Trophoblast cell (in vitro differentiated cells and primary cell): ENCODE results near the gene SENP3.

Experiments
- DNase-seq, 2 donors: peaks; one replicate each; pipeline ENCODE4 v3.0.0-alpha.2; 2016
- H2AFZ ChIP-seq: 2 replicates; pipeline ENCODE4 v1.6.1; 2013; ENCODE audit warnings: low read length, moderate library complexity, mild to moderate bottlenecking; ENCODE audit not compliant: insufficient read depth, poor library complexity
- H2AK5ac ChIP-seq: 2 replicates; pipeline ENCODE4 v1.6.1; 2013; ENCODE audit warnings: mild to moderate bottlenecking, low read length
- H2BK120ac ChIP-seq: 2 replicates; pipeline ENCODE4 v1.6.1; 2013; ENCODE audit warnings: low read length, mild to moderate bottlenecking, moderate library complexity; ENCODE audit not compliant: insufficient read depth, poor library complexity
- H2BK12ac ChIP-seq: 2 replicates; pipeline ENCODE4 v1.6.1; 2013; ENCODE audit warnings: mild to moderate bottlenecking, low read length, moderate library complexity
- H2BK5ac ChIP-seq: 2 replicates; pipeline ENCODE4 v1.6.1; 2013; ENCODE audit warnings: low read length, low read depth, moderate library complexity, mild to moderate bottlenecking; ENCODE audit not compliant: poor library complexity
- H3K14ac ChIP-seq: 2 replicates; pipeline ENCODE4 v1.6.1; 2013; ENCODE audit warnings: mild to moderate bottlenecking, low read length
- H3K18ac ChIP-seq: 2 replicates; pipeline ENCODE4 v1.6.1; 2013; ENCODE audit warnings: mild to moderate bottlenecking, low read length
- H3K23ac ChIP-seq: 2 replicates; pipeline ENCODE4 v1.6.1; 2013; ENCODE audit warnings: low read length
- H3K27ac ChIP-seq: 2 replicates; pipeline ENCODE4 v1.5.1; 2013; ENCODE audit warnings: low read depth, mild to moderate bottlenecking, inconsistent platforms, low read length, moderate library complexity
- H3K27me3 ChIP-seq: 2 replicates; pipeline ENCODE4 v1.6.1; 2013; ENCODE audit warnings: inconsistent platforms, mild to moderate bottlenecking, low read length, moderate library complexity; ENCODE audit not compliant: insufficient read depth
- H3K36me3 ChIP-seq, 2 experiments: 1 replicate in 1 of 2; 2 replicates in 1 of 2; pipeline ENCODE4 v1.6.1; 2013; ENCODE audit warnings: low read length in 2 of 2, mild to moderate bottlenecking in 2 of 2, moderate library complexity in 1 of 2; ENCODE audit not compliant: insufficient read depth in 2 of 2, control insufficient read depth in 1 of 2
- H3K4ac ChIP-seq: 2 replicates; pipeline ENCODE4 v1.6.1; 2013; ENCODE audit warnings: low read depth, mild to moderate bottlenecking, low read length, moderate library complexity
- H3K4me1 ChIP-seq, 2 experiments: 1 replicate in 1 of 2; 2 replicates in 1 of 2; pipeline ENCODE4 v1.6.1; 2013; ENCODE audit warnings: low read length in 2 of 2, mild to moderate bottlenecking in 2 of 2, moderate library complexity in 1 of 2; ENCODE audit not compliant: insufficient read depth in 2 of 2, control insufficient read depth in 1 of 2
- H3K4me2 ChIP-seq: 2 replicates; pipeline ENCODE4 v1.6.1; 2013; ENCODE audit warnings: inconsistent platforms, mild to moderate bottlenecking, low read length, moderate library complexity
- H3K4me3 ChIP-seq: 2 replicates; pipeline ENCODE4 v1.5.1; 2013; ENCODE audit warnings: mild to moderate bottlenecking, low read depth, low read length, inconsistent platforms
- H3K79me1 ChIP-seq: one replicate; pipeline ENCODE4 v1.6.1; 2013; ENCODE audit warnings: low read length
- H3K79me2 ChIP-seq: 2 replicates; pipeline ENCODE4 v1.6.1; 2013; ENCODE audit warnings: low read length, mild to moderate bottlenecking; ENCODE audit not compliant: control insufficient read depth, insufficient read depth, poor library complexity
- H3K9ac ChIP-seq: 2 replicates; pipeline ENCODE4 v1.6.1; 2013; ENCODE audit warnings: mild to moderate bottlenecking, low read length
- H3K9me3 ChIP-seq: 2 replicates; pipeline ENCODE4 v1.6.1; 2013; ENCODE audit warnings: low read depth, mild to moderate bottlenecking, control low read depth, inconsistent platforms, low read length; ENCODE audit not compliant: insufficient read depth
- H4K12ac ChIP-seq: 2 replicates; pipeline ENCODE4 v1.6.1; 2013; ENCODE audit warnings: low read depth, mild to moderate bottlenecking, low read length, moderate library complexity
- H4K8ac ChIP-seq: 2 replicates; pipeline ENCODE4 v1.6.1; 2013; ENCODE audit warnings: low read depth, mild to moderate bottlenecking, low read length, moderate library complexity
- H4K91ac ChIP-seq: one replicate; pipeline ENCODE4 v1.6.1; 2013; ENCODE audit warnings: low read depth, mild to moderate bottlenecking, low read length, moderate library complexity
- WGBS: extraction: QIAGEN DNeasy Blood & Tissue Kit; methylation state at CpG from one replicate; pipeline ENCODE4 v1.1.7; 2013; ENCODE audit warnings: missing lambda C conversion rate; ENCODE audit not compliant: insufficient read length, insufficient coverage; ENCODE audit errors: extremely low coverage; 5-methylcytosine and 5-hydroxymethylcytosine counted together

The SENP3 gene

DNA sequence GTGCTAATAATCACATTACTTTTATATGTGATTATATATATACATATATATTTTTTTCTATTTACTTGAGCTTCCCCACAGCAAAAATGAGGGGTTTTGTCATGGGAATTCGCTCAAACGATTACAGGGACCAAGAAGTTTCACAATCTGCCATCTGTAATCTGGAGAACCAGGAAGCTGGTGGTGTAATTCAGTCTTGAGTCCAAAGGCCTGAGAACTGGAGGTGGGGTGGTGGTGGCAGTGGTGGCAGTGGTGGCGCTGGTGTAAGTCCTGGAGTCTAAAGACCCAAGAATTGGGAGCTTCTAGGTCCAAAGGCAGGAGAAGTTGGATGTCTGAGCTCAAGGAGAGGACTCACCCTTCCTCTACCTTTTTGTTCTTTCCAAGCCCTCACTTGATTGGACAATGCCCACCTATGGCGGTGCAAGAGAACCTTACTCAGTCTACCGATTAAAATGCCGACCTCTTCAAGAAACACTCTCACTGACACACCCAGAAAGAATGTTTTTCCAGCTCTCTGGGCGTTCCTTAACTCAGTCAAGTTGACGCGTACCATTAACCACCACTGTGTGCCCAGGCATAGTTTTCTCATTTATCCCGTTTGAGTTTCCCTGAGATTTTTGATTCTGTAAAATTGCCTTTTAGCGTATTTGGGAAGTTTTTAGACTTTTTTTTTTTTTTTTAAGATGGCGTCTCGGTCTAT, 45.7 kb upstream of the SENP3 start:
- H3K4ac ChIP-seq, result no peak overlapping the region
- peaks cover under 1% of the 10 kb centered on the region for H3K9me3 ChIP-seq
- no peak overlapping the region for H4K8ac ChIP-seq
- H3K23ac ChIP-seq, result no peak overlapping the region
- H3K27ac ChIP-seq, result no peak overlapping the region
- no CpG with 5 or more reads among the region's 13 CpGs for WGBS
- H4K12ac ChIP-seq, result no peak overlapping the region
- no peak overlapping the region for H4K91ac ChIP-seq
- no peak overlapping the region for H2AFZ ChIP-seq
- H2AK5ac ChIP-seq, result no peak overlapping the region
- H3K9ac ChIP-seq, result no peak overlapping the region
- no peak overlapping the region for H3K18ac ChIP-seq
- no peak overlapping the region for H3K14ac ChIP-seq
- peaks cover 35 to 39% of the 10 kb centered on the region in 2 experiments for H3K36me3 ChIP-seq
- H3K4me2 ChIP-seq, result no peak overlapping the region
- no peaks in the 10 kb centered on the region for H3K79me1 ChIP-seq
- H3K4me3 ChIP-seq, result no peak overlapping the region
- no peaks in the 10 kb centered on the region for H3K79me2 ChIP-seq
- no peaks in the 10 kb centered on the region for H3K4me1 ChIP-seq
- H2BK5ac ChIP-seq, result no peak overlapping the region
- no peak for DNase-seq
- no peak overlapping the region for H2BK12ac ChIP-seq
- no peak overlapping the region for H2BK120ac ChIP-seq
- H3K27me3 ChIP-seq, result no peaks in the 10 kb centered on the region

DNA sequence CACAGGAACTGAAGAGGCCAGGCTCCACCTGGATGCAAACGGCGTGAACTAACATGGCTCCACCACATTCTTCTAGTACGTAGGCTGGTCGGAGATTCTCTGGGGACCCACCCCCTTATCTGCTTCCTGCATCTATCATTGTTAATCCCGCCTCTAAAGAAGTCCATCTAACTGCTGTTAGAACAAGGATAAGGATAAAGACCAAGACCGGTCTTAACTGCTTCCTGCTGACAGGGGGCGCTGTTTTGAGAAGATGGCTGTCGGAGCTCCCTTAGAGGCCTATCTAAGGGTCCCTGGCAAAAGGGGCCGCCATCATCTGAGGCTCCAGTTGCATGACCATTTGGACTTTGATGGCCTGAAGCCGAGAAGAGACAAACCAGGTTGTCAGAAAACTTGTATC, 38.7 kb upstream of the SENP3 start:
- Histone ChIP-seq H3K27ac (no peak overlapping the region), H3K4me3 (no peak overlapping the region), H4K91ac (no peak overlapping the region), H2AK5ac (no peak overlapping the region), H3K36me3 (no peaks in the 10 kb centered on the region), H3K9ac (no peak overlapping the region), H3K9me3 (peaks cover under 1% of the 10 kb centered on the region), H2AFZ (no peak overlapping the region), H3K4me1 (no peaks in the 10 kb centered on the region), H2BK120ac (no peak overlapping the region), H3K79me2 (no peaks in the 10 kb centered on the region), H3K23ac (no peak overlapping the region), H3K14ac (no peak overlapping the region), H3K27me3 (no peaks in the 10 kb centered on the region), H3K4me2 (no peak overlapping the region), H2BK12ac (no peak overlapping the region), H4K12ac (no peak overlapping the region), H3K18ac (no peak overlapping the region), H4K8ac (no peak overlapping the region), H3K79me1 (no peaks in the 10 kb centered on the region), H3K4ac (no peak overlapping the region), H2BK5ac (no peak overlapping the region)
- DNase-seq, result peak in 1 of 2 donors; percentile 26
- no CpG with 5 or more reads among the region's 10 CpGs for WGBS

DNA sequence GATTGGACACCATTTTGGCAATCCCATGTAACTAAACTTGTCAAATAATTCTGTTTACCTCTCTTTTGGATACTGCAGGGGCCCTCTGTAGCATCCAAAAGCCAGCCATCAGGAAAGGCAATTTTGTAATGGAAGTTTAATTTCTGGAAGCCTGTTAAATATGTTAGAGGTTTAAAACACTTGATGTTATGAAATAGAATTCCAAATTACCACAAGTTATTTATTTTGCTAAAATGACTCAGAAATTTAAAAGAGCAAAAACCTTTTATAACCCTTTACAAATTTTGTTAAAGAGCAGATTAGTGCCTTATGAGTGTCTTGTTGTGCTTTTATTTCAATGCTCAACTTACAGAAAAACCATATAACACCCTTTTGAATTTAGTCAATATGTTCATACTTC, 32.9 kb upstream of the SENP3 start:
- Histone ChIP-seq H4K91ac (no peak overlapping the region), H3K4me3 (no peak overlapping the region), H4K8ac (no peak overlapping the region), H4K12ac (no peak overlapping the region), H2AK5ac (no peak overlapping the region), H2BK12ac (no peak overlapping the region), H3K18ac (no peak overlapping the region), H3K9ac (no peak overlapping the region), H3K27ac (no peak overlapping the region), H3K23ac (no peak overlapping the region), H3K79me2 (no peaks in the 10 kb centered on the region), H2BK120ac (no peak overlapping the region), H2AFZ (no peak overlapping the region), H3K27me3 (no peaks in the 10 kb centered on the region), H3K14ac (no peak overlapping the region), H3K4me2 (no peak overlapping the region), H3K79me1 (no peaks in the 10 kb centered on the region), H3K36me3 (no peaks in the 10 kb centered on the region), H3K4ac (no peak overlapping the region), H2BK5ac (no peak overlapping the region), H3K4me1 (no peaks in the 10 kb centered on the region), H3K9me3 (peaks cover 7% of the 10 kb centered on the region)
- DNase-seq, result no peak

DNA sequence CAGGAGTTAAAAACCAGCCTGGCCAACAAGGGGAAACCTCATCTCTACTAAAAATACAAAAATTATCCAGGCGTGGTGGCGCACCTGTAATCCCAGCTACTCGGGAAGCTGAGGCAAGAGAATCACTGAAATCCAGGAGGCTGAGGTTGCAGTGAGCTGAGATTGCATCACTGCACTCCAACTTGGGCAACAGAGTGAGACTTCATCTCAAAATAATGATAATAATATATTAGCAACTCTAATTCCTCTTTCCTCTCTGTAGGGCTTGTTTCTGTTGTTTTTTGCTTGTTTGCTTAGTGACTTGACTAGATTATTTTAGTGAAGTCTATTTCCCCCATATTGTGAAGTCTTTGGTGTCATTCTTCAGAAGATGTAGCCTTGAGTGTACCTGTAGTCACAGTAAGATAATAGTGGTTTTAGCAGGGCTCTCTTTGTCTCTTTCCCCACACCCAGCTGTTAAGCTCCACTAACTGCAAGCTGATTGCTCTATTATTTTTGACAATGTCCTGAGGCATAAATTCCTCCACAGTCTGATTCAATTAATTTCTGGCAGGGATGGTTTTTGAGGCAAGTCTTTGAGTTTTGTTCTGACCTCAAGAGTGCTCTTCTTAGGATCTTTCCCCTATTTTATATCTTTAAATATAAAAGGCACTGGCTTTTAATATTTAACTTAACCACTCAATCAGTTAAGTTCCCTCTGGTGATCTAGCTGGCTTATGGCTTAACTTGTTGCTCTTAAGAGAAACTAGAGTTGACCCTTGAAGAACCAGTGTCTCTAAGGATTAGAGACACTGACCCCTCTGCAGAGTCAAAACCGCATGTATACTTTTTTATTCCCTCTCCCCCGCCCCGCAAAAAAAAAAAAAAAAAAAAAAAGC, 31.5 kb upstream of the SENP3 start:
- no peak for DNase-seq
- Histone ChIP-seq H3K14ac (no peak overlapping the region), H2BK120ac (no peak overlapping the region), H3K4me1 (no peaks in the 10 kb centered on the region), H3K23ac (no peak overlapping the region), H3K4me3 (no peak overlapping the region), H4K12ac (no peak overlapping the region), H3K9me3 (peaks cover 9% of the 10 kb centered on the region), H3K27ac (no peak overlapping the region), H2BK5ac (no peak overlapping the region), H3K79me1 (no peaks in the 10 kb centered on the region), H4K8ac (no peak overlapping the region), H4K91ac (no peak overlapping the region), H3K79me2 (no peaks in the 10 kb centered on the region), H2AFZ (no peak overlapping the region), H3K4me2 (no peak overlapping the region), H3K36me3 (no peaks in the 10 kb centered on the region), H2BK12ac (no peak overlapping the region), H3K4ac (no peak overlapping the region), H3K27me3 (no peaks in the 10 kb centered on the region), H2AK5ac (no peak overlapping the region), H3K18ac (no peak overlapping the region), H3K9ac (no peak overlapping the region)
- WGBS, result no CpG with 5 or more reads among the region's 6 CpGs
